Measurements from ENCODE around the gene HTRA1.

DNA sequence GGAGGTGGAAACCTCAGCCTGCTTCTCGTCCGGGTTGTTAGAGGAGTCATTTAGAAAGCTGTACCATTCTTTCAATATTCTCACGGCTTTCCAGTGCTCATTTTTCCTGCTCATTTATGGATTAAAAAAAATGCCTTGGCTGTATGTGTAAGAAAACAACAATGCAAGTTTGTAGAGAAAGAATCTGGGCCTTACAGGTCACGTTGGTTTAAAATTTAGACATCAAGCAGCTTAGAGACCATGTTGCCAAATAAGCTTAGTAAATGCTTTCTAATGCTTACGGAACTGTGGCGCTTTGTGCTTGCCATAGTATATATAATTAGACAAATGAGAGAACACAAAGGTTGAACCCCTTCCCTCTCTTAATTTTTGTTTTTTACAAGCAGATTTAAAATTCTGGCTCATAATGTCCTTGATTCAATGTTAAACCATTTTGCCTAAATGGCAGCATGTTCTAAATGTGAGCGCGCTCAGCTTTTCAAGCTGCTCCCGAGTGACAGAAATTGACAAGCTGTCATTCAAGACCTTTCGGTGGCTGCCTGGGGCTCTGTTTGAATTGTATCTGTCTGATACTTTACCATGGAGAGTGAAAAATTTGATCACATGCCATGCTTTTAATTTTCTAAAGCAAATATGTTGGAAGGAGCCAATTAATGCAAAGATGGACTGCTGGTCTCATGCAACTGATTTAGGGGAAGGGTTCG lies 5.8 kb upstream of the HTRA1 start:
- TF ChIP-seq, protein P1, sequence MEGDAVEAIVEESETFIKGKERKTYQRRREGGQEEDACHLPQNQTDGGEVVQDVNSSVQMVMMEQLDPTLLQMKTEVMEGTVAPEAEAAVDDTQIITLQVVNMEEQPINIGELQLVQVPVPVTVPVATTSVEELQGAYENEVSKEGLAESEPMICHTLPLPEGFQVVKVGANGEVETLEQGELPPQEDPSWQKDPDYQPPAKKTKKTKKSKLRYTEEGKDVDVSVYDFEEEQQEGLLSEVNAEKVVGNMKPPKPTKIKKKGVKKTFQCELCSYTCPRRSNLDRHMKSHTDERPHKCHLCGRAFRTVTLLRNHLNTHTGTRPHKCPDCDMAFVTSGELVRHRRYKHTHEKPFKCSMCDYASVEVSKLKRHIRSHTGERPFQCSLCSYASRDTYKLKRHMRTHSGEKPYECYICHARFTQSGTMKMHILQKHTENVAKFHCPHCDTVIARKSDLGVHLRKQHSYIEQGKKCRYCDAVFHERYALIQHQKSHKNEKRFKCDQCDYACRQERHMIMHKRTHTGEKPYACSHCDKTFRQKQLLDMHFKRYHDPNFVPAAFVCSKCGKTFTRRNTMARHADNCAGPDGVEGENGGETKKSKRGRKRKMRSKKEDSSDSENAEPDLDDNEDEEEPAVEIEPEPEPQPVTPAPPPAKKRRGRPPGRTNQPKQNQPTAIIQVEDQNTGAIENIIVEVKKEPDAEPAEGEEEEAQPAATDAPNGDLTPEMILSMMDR (conservative IDR thresholded peaks at IDR 0.05 in 1 of 2, IDR thresholded peaks at IDR 0.05 in 1 of 2; ENCODE audit: extremely low read depth in 1 of 2, insufficient read depth in 1 of 2, low read depth in 1 of 2, low read length in 2 of 2): no peak
- no peak for TF ChIP-seq EZH2 (IDR thresholded peaks at IDR 0.05; ENCODE audit: borderline replicate concordance, low read length)
